IMR-90 (cell line): ENCODE measurements around the gene ZIC3. TPM values are rescaled to one million over a fixed set of nuclear protein-coding genes. Genes with fewer than 3 reads are reported as not detected.

ENCODE experiments used
- ATAC-seq: fragments of 200-7000 bp; cut with Tn5 transposase; 2 replicates; pipeline ENCODE4 v1.9.1; 2020; ENCODE audit warnings: low read depth, mild to moderate bottlenecking, moderate library complexity
- BruUV-seq: library from RNA; stranded (reverse); fragments of 400-500 nt; replicated peaks from 2 replicates; lab custom pipeline; 2021; lab: Mats Ljungman, UMichigan
- CTCF ChIA-PET: fragments of 300-600 bp; formaldehyde crosslinking; extraction: SDS; loops from one replicate; lab custom pipeline; 2021; ENCODE audit warnings: antibody characterized with exemption; lab: Yijun Ruan, JAX
- POLR2A ChIA-PET: fragments of 300-600 bp; sonication (Branson Sonifier 250); formaldehyde crosslinking; loops from one replicate; lab custom pipeline; 2022; ENCODE audit warnings: antibody characterized with exemption; ENCODE audit not compliant: unreplicated experiment; lab: Charles Lee
- DNase-seq: peaks from one replicate; pipeline ENCODE4 v3.0.0; 2013
- H2AFZ ChIP-seq: replicated peaks from 2 replicates; pipeline ENCODE3; 2013; ENCODE audit warnings: low read length, mild to moderate bottlenecking; ENCODE audit not compliant: poor library complexity
- H2AK5ac ChIP-seq: 2 replicates; pipeline ENCODE4 v1.6.1; 2013; ENCODE audit warnings: low read depth, low read length, inconsistent platforms
- H2AK9ac ChIP-seq: replicated peaks from 2 replicates; pipeline ENCODE3; 2013; ENCODE audit warnings: mild to moderate bottlenecking, low read depth, low read length, moderate library complexity; ENCODE audit not compliant: poor library complexity
- H2BK120ac ChIP-seq: 2 replicates; pipeline ENCODE4 v1.6.1; 2013; ENCODE audit warnings: low read depth, low read length, inconsistent platforms
- H2BK15ac ChIP-seq: 3 replicates; pipeline ENCODE4 v1.6.1; 2013; ENCODE audit warnings: low read depth, low read length, inconsistent platforms
- H2BK20ac ChIP-seq: 2 replicates; pipeline ENCODE4 v1.6.1; 2013; ENCODE audit warnings: low read depth, mild to moderate bottlenecking, inconsistent platforms, low read length, moderate library complexity
- H2BK5ac ChIP-seq: 2 replicates; pipeline ENCODE4 v1.6.1; 2013; ENCODE audit warnings: mild to moderate bottlenecking, low read depth, low read length, inconsistent platforms; ENCODE audit not compliant: poor library complexity, severe bottlenecking
- H3K14ac ChIP-seq: replicated peaks from 2 replicates; pipeline ENCODE4 v1.6.1; 2013; ENCODE audit warnings: low read depth, low read length, inconsistent platforms
- H3K18ac ChIP-seq: 2 replicates; pipeline ENCODE4 v1.6.1; 2013; ENCODE audit warnings: low read depth, low read length, control low read depth
- H3K23ac ChIP-seq: 2 replicates; pipeline ENCODE4 v1.6.1; 2013; ENCODE audit warnings: low read depth, low read length, inconsistent platforms
- H3K27ac ChIP-seq: 2 replicates; pipeline ENCODE4 v1.5.1; 2013; ENCODE audit warnings: mild to moderate bottlenecking, control low read depth, low read length; ENCODE audit not compliant: insufficient read depth
- H3K27me3 ChIP-seq: 2 replicates; pipeline ENCODE4 v1.6.1; 2013; ENCODE audit warnings: low read length; ENCODE audit not compliant: control insufficient read depth, insufficient read depth
- H3K36me3 ChIP-seq: 2 replicates; pipeline ENCODE4 v1.6.1; 2013; ENCODE audit warnings: low read length, mixed read lengths; ENCODE audit not compliant: control insufficient read depth, insufficient read depth
- H3K4ac ChIP-seq: 2 replicates; pipeline ENCODE4 v1.6.1; 2013; ENCODE audit warnings: low read depth, low read length, inconsistent platforms
- H3K4me1 ChIP-seq: 2 replicates; pipeline ENCODE4 v1.6.1; 2013; ENCODE audit warnings: low read length, mixed read lengths; ENCODE audit not compliant: control insufficient read depth, insufficient read depth
- H3K4me2 ChIP-seq: 2 replicates; pipeline ENCODE4 v1.6.1; 2013; ENCODE audit warnings: low read depth, mild to moderate bottlenecking, control low read depth, low read length, moderate library complexity
- H3K4me3 ChIP-seq: 2 replicates; pipeline ENCODE4 v1.5.1; 2013; ENCODE audit warnings: low read depth, mild to moderate bottlenecking, control low read depth, low read length, moderate library complexity; ENCODE audit not compliant: insufficient read depth
- H3K56ac ChIP-seq: 2 replicates; pipeline ENCODE4 v1.6.1; 2013; ENCODE audit warnings: low read length, inconsistent platforms; ENCODE audit not compliant: insufficient read depth; ENCODE audit errors: extremely low read depth
- H3K79me1 ChIP-seq, 2 experiments: 2 replicates each; pipeline ENCODE4 v1.6.1; 2013; ENCODE audit warnings: low read length in 2 of 2, inconsistent platforms in 1 of 2, low read depth in 1 of 2
- H3K9ac ChIP-seq: 2 replicates; pipeline ENCODE4 v1.6.1; 2013; ENCODE audit warnings: low read depth, low read length, control low read depth
- H3K9me1 ChIP-seq: 2 replicates; pipeline ENCODE4 v1.6.1; 2013; ENCODE audit warnings: low read length, inconsistent platforms; ENCODE audit not compliant: insufficient read depth
- H3K9me3 ChIP-seq: 2 replicates; pipeline ENCODE4 v1.6.1; 2013; ENCODE audit warnings: low read length; ENCODE audit not compliant: control insufficient read depth, insufficient read depth
- H4K20me1 ChIP-seq: 2 replicates; pipeline ENCODE4 v1.6.1; 2013; ENCODE audit warnings: low read length, inconsistent platforms; ENCODE audit not compliant: insufficient read depth
- H4K5ac ChIP-seq: 2 replicates; pipeline ENCODE4 v1.6.1; 2013; ENCODE audit warnings: mild to moderate bottlenecking, low read depth, low read length, control low read depth
- H4K8ac ChIP-seq, 2 experiments: 2 replicates each; pipeline ENCODE4 v1.6.1; 2013; ENCODE audit warnings: low read depth in 2 of 2, low read length in 2 of 2, control low read depth in 1 of 2, inconsistent platforms in 1 of 2
- H4K91ac ChIP-seq: 2 replicates; pipeline ENCODE4 v1.6.1; 2013; ENCODE audit warnings: low read depth, low read length, inconsistent platforms; ENCODE audit not compliant: insufficient read depth
- BHLHE40 ChIP-seq: fragments of 150-350 bp; IDR thresholded peaks from 2 replicates; pipeline ENCODE4 v1.6.1; 2016; ENCODE audit warnings: mild to moderate bottlenecking, low read depth, low read length
- CEBPB ChIP-seq: IDR thresholded peaks from 2 replicates; pipeline ENCODE4 v1.6.1; 2012; ENCODE audit warnings: low read depth, low read length, improper control_type of control experiment
- CHD1 ChIP-seq: IDR thresholded peaks from 2 replicates; pipeline ENCODE4 v1.6.1; 2012; ENCODE audit warnings: low read depth, low read length, improper control_type of control experiment
- CTCF ChIP-seq: conservative IDR thresholded peaks from 2 replicates; pipeline ENCODE4 v1.5.1; 2012; ENCODE audit warnings: mild to moderate bottlenecking, low read depth, low read length, improper control_type of control experiment
- ELK1 ChIP-seq: fragments of 150-350 bp; IDR thresholded peaks from 2 replicates; pipeline ENCODE4 v1.6.1; 2016; ENCODE audit warnings: low read depth, mild to moderate bottlenecking, low read length, moderate library complexity, borderline replicate concordance
- FOS ChIP-seq: fragments of 150-350 bp; IDR thresholded peaks from 2 replicates; pipeline ENCODE4 v1.6.1; 2016; ENCODE audit warnings: low read depth, low read length
- MAFK ChIP-seq: IDR thresholded peaks from 2 replicates; pipeline ENCODE4 v1.6.1; 2012; ENCODE audit warnings: low read depth, low read length, improper control_type of control experiment
- MAZ ChIP-seq: IDR thresholded peaks from 2 replicates; pipeline ENCODE4 v1.6.1; 2012; ENCODE audit warnings: low read depth, mild to moderate bottlenecking, low read length, improper control_type of control experiment, moderate library complexity, borderline replicate concordance
- MXI1 ChIP-seq: IDR thresholded peaks from 2 replicates; pipeline ENCODE4 v1.6.1; 2012; ENCODE audit warnings: low read depth, mild to moderate bottlenecking, low read length, moderate library complexity, borderline replicate concordance
- NFE2L2 ChIP-seq: fragments of 150-350 bp; IDR thresholded peaks from 2 replicates; pipeline ENCODE4 v1.6.1; 2016; ENCODE audit warnings: low read depth, mild to moderate bottlenecking, low read length
- POLR2A ChIP-seq: IDR thresholded peaks from 2 replicates; pipeline ENCODE4 v1.6.1; 2012; ENCODE audit warnings: mild to moderate bottlenecking, low read depth, low read length
- RAD21 ChIP-seq: IDR thresholded peaks from 2 replicates; pipeline ENCODE4 v1.6.1; 2012; ENCODE audit warnings: low read length, improper control_type of control experiment
- RCOR1 ChIP-seq: IDR thresholded peaks from 2 replicates; pipeline ENCODE4 v1.6.1; 2012; ENCODE audit warnings: mild to moderate bottlenecking, low read length, improper control_type of control experiment; ENCODE audit not compliant: insufficient replicate concordance
- RFX5 ChIP-seq: IDR thresholded peaks from 2 replicates; pipeline ENCODE4 v1.8.0; 2012; ENCODE audit warnings: low read depth, mild to moderate bottlenecking, low read length, moderate library complexity
- SMC3 ChIP-seq: fragments of 150-350 bp; IDR thresholded peaks from 2 replicates; pipeline ENCODE4 v1.6.1; 2016; ENCODE audit warnings: low read depth, mild to moderate bottlenecking, antibody characterized with exemption, low read length, moderate library complexity
- WGBS, 2 experiments: methylation state at CpG; one replicate each; pipeline versions ENCODE4 v1.1.5 to v1.1.7; 2013; ENCODE audit warnings: missing lambda C conversion rate in 2 of 2; ENCODE audit not compliant: insufficient read length in 1 of 2; ENCODE audit errors: extremely low coverage in 2 of 2; 5-methylcytosine and 5-hydroxymethylcytosine counted together
- dilution Hi-C: fragments of 300-500 bp; cut with HindIII; formaldehyde crosslinking; loops from one replicate; pipeline ENCODE4 v1.14.3; 2018; ENCODE audit warnings: low sequenced_read_pairs; ENCODE audit not compliant: unreplicated experiment
- in situ Hi-C: fragments of 300-500 bp; cut with MboI; formaldehyde crosslinking; loops from 3 replicates; pipeline ENCODE4 v1.14.3; 2019; ENCODE audit warnings: low sequenced_read_pairs, inconsistent platforms, mixed read lengths
- intact Hi-C: fragments of 100-400 bp; cut with micrococcal nuclease; formaldehyde crosslinking; loops from 2 replicates; pipeline ENCODE4 v1.10.0; 2022
- polyA plus RNA-seq, 3 experiments: library from polyadenylated mRNA; depleted of rRNA; stranded (reverse); fragments of >200 nt; gene quantifications; 2 replicates each; pipeline ENCODE4 v1.2.3, GENCODE V29; 2012; ENCODE audit warnings: low replicate concordance in 1 of 3
- total RNA-seq: library from RNA; depleted of rRNA; stranded (reverse); fragments of >200 nt; gene quantifications from 2 replicates; pipeline ENCODE4 v1.2.3, GENCODE V29; 2012
- TF ChIP-seq, protein P1 (sequence below): fragments of 150-350 bp; IDR thresholded peaks from 2 replicates; pipeline ENCODE4 v1.6.1; 2017; ENCODE audit warnings: mild to moderate bottlenecking, antibody characterized with exemption, low read length, low read depth

The ZIC3 gene
- total and polyA plus RNA-seq, 2 of the 4 experiments (the other 2 are of a cell fraction): not detected

DNA sequence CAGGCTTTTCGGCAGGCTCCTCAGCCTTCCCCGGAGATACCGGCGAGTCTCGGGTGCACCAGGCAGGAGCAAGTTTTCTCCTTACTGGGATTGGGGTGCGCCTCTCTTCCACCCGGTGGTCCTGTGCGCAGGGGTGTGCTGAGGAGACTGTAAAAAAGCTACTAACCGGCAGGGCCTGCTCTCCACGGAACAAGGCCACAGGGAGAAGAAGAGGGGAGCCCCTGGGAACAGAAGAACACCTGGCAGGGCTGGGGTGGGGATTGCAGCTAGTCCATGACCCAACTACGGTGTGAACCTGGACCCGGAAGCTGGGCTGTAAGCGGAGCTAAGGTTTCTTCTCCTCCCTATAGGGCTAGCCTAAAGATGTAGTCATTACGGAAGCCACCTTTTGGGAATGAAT, 17.7 kb upstream of the ZIC3 start:
- Histone ChIP-seq H3K9me1 (no peaks in the 10 kb centered on the region), H2BK15ac (no peak overlapping the region), H2AK9ac (no peak overlapping the region), H3K23ac (no peak overlapping the region), H3K18ac (no peak overlapping the region), H4K91ac (no peak overlapping the region), H3K4me2 (no peak overlapping the region), H3K14ac (no peak overlapping the region), H4K5ac (no peak overlapping the region), H3K4me1 (no peaks in the 10 kb centered on the region), H2AK5ac (no peak overlapping the region), H3K27me3 (peaks cover 6% of the 10 kb centered on the region; the same call in 1 of the 2 replicates), H3K4me3 (no peak overlapping the region), H2BK20ac (no peak overlapping the region), H2AFZ (no peak overlapping the region), H3K79me1 (no peaks in the 10 kb centered on the region), H3K27ac (no peak overlapping the region), H4K20me1 (no peaks in the 10 kb centered on the region), H3K56ac (no peak overlapping the region), H2BK120ac (no peak overlapping the region), H2BK5ac (no peak overlapping the region), H3K9ac (no peak overlapping the region), H4K8ac (no peak overlapping the region), H3K4ac (no peak overlapping the region), H3K9me3 (peaks cover 10% of the 10 kb centered on the region; the same call in 1 of the 2 replicates), H3K36me3 (no peaks in the 10 kb centered on the region)
- ChIA-PET CTCF (no interaction called here), POLR2A (no interaction called here)
- ATAC-seq: no peak
- in situ Hi-C loops (no loop called here), intact Hi-C loops (no loop called here), dilution Hi-C loops (no loop called here)
- no peak for DNase-seq
- BruUV-seq: no TSS peak
- no CpG with 5 or more reads among the region's 14 CpGs for WGBS, 2 experiments
- TF ChIP-seq, protein P1, sequence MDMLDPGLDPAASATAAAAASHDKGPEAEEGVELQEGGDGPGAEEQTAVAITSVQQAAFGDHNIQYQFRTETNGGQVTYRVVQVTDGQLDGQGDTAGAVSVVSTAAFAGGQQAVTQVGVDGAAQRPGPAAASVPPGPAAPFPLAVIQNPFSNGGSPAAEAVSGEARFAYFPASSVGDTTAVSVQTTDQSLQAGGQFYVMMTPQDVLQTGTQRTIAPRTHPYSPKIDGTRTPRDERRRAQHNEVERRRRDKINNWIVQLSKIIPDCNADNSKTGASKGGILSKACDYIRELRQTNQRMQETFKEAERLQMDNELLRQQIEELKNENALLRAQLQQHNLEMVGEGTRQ: no peak
- TF ChIP-seq RAD21: no peak
- no peak for TF ChIP-seq MAZ
- no peak for TF ChIP-seq CEBPB
- no peak for TF ChIP-seq CHD1
- no peak for TF ChIP-seq SMC3
- no peak for TF ChIP-seq POLR2A
- no peak for TF ChIP-seq BHLHE40
- no peak for TF ChIP-seq FOS
- no peak for TF ChIP-seq NFE2L2
- TF ChIP-seq CTCF: no peak
- no peak for TF ChIP-seq ELK1
- TF ChIP-seq MAFK: no peak
- no peak for TF ChIP-seq RCOR1
- no peak for TF ChIP-seq MXI1
- no peak for TF ChIP-seq RFX5
